ENCODE results near the gene LTC4S. TPM values are rescaled to one million over a fixed set of nuclear protein-coding genes. Genes with fewer than 3 reads are reported as not detected.
A peak's percentile ranks its signal among the peaks of the same experiment; 100 is the strongest.

The LTC4S gene
- total and polyA plus RNA-seq, 9 of the 15 experiments (the other 6 are each of a cell fraction or from before 2014, with no cell fraction given): 0.17 to 0.77 (median 0.75) TPM; not detected in 6

- TF ChIP-seq ZNF511 (CRISPR knock-in tag; IDR thresholded peaks at IDR 0.05) (peak; percentile 21), ZNF655 (CRISPR knock-in tag; IDR thresholded peaks at IDR 0.05) (no peak), ZBTB49 (CRISPR knock-in tag; IDR thresholded peaks at IDR 0.05; ENCODE audit: borderline replicate concordance) (no peak), CREB3L1 (IDR thresholded peaks at IDR 0.05; ENCODE audit: borderline replicate concordance, low read depth) (no peak; the same call in 1 of the 2 replicates), ARNT (IDR thresholded peaks at IDR 0.05) (no peak), HINFP (tag; conservative IDR thresholded peaks at IDR 0.05; ENCODE audit: low read depth) (0 out of 2 replicates have a peak, but pooled peaks have one; percentile 20), ZSCAN29 (IDR thresholded peaks at IDR 0.05) (0 out of 2 replicates have a peak, but pooled peaks have one; percentile 19), ZBTB12 (CRISPR knock-in tag; IDR thresholded peaks at IDR 0.05) (no peak), CHAMP1 (IDR thresholded peaks at IDR 0.05) (no peak), ZFPM2 (CRISPR knock-in tag; IDR thresholded peaks at IDR 0.05) (no peak), HDAC3 (IDR thresholded peaks at IDR 0.05; ENCODE audit: borderline replicate concordance, partially characterized antibody) (no peak), TAF9B (IDR thresholded peaks at IDR 0.05; ENCODE audit: partially characterized antibody) (no peak), TCF7L2 (IDR thresholded peaks at IDR 0.05; ENCODE audit: low read depth, low read length) (no peak), ZNF263 (CRISPR knock-in tag; IDR thresholded peaks at IDR 0.05; ENCODE audit: borderline replicate concordance) (no peak), IFI16 (CRISPR knock-in tag; IDR thresholded peaks at IDR 0.05) (no peak)
Measured at GRCh38 chr5:179820483-179821297, 26.9 kb downstream of the LTC4S start, which contains the start of gene SQSTM1 (continued).

All from K562 (cell line).